Vagina (tissue), 2 donors: ENCODE measurements around the gene CASKIN1. TPM values are rescaled to one million over a fixed set of nuclear protein-coding genes. Genes with fewer than 3 reads are reported as not detected.

Source experiments
- DNase-seq, 2 donors: peaks; one replicate each; pipeline ENCODE4 v3.0.0-alpha.2; 2017; ENCODE audit errors: extremely low spot score in 2 of 2
- H3K27ac ChIP-seq: fragments of 200-600 bp; sonication (generic); one replicate; pipeline ENCODE4 v1.5.1; 2019
- H3K27me3 ChIP-seq: fragments of 200-600 bp; sonication (generic); one replicate; pipeline ENCODE4 v1.5.1; 2019
- H3K36me3 ChIP-seq, 2 donors: fragments of 200-600 bp; sonication (generic); one replicate each; pipeline ENCODE4 v1.5.1; 2017 to 2019
- H3K4me1 ChIP-seq: fragments of 200-600 bp; sonication (generic); one replicate; pipeline ENCODE4 v1.5.1; 2019
- H3K4me3 ChIP-seq, 2 donors: fragments of 200-600 bp; sonication (generic); 1 replicate in 1 of 2; 2 replicates in 1 of 2; pipeline ENCODE4 v1.5.1; 2016 to 2019
- H3K9me3 ChIP-seq: fragments of 200-600 bp; sonication (generic); one replicate; pipeline ENCODE4 v1.5.1; 2019
- CTCF ChIP-seq, 3 experiments: fragments of 450-650 bp in 2 of 3; fragments of 200-600 bp in 1 of 3; sonication (generic) in 1 of 3; IDR thresholded peaks; one replicate each; pipeline ENCODE4 v1.5.1; 2017 to 2019; ENCODE audit warnings: antibody characterized with exemption in 3 of 3, mild to moderate bottlenecking in 2 of 3, moderate library complexity in 2 of 3
- POLR2A ChIP-seq, 2 donors: fragments of 450-650 bp; IDR thresholded peaks; one replicate each; pipeline ENCODE4 v1.6.1; 2017; ENCODE audit warnings: antibody characterized with exemption in 2 of 2, mild to moderate bottlenecking in 2 of 2, moderate library complexity in 2 of 2
- POLR2AphosphoS5 ChIP-seq, 2 donors: sonication (generic); formaldehyde crosslinking; IDR thresholded peaks; one replicate each; pipeline ENCODE4 v1.9.0; 2017; ENCODE audit warnings: antibody characterized with exemption in 2 of 2, mild to moderate bottlenecking in 2 of 2, low read depth in 1 of 2; ENCODE audit not compliant: insufficient read depth in 1 of 2
- intact Hi-C: fragments of 100-400 bp; cut with DNase I; formaldehyde crosslinking; loops from one replicate; pipeline ENCODE4 v1.15.1; 2023
- total RNA-seq: library from RNA; depleted of rRNA; stranded (reverse); fragments of >200 nt; gene quantifications from one replicate; pipeline ENCODE4 v1.2.3, GENCODE V29; 2016

The CASKIN1 gene
- total RNA-seq, 1 donor from 2014 or later, result 0.25 TPM

- H3K4me1 ChIP-seq, result peaks cover 31% of the 10 kb centered on the region
- no peak for DNase-seq
- TF ChIP-seq POLR2AphosphoS5 (IDR thresholded peaks at IDR 0.05; ENCODE audit: insufficient read depth in 1 of 2, low read depth in 1 of 2), result no peak
- no peak for TF ChIP-seq CTCF (IDR thresholded peaks at IDR 0.05)
- TF ChIP-seq POLR2A (IDR thresholded peaks at IDR 0.05), result no peak
- peak within 1 kb of the TSS; percentile 61 to 76 for H3K4me3 ChIP-seq
- H3K9me3 ChIP-seq, result no peaks in the 10 kb centered on the region
- H3K27ac ChIP-seq, result peak within 1 kb of the TSS; percentile 84
- H3K27me3 ChIP-seq, result no peaks in the 10 kb centered on the region
- intact Hi-C loops, result no loop called here
- H3K36me3 ChIP-seq, result peaks cover 0 to 4% of the 10 kb centered on the region in 2 donors
These were observed 18.2 kb upstream of the CASKIN1 start, which contains the start of gene PGP for GRCh38 chr16:2214719-2214968. PGP (minus strand) TSS chr16:2214840; CDS start chr16:2214777, 63 bp downstream.

- intact Hi-C loops, result no loop called here
These were observed 17.7 kb upstream of the CASKIN1 start for GRCh38 chr16:2213817-2214718.

GRCh38 chr16:2212362-2213324 is 16.2 kb upstream of the CASKIN1 start:
- H3K27ac ChIP-seq, result no peak overlapping the region
- H3K4me1 ChIP-seq, result peaks cover 31% of the 10 kb centered on the region
- peaks cover 0 to 23% of the 10 kb centered on the region in 2 donors for H3K36me3 ChIP-seq
- no peaks in the 10 kb centered on the region for H3K9me3 ChIP-seq
- peak overlapping the region in 1 of 2 donors; percentile 61 for H3K4me3 ChIP-seq
- TF ChIP-seq POLR2A (IDR thresholded peaks at IDR 0.05) (no peak), POLR2AphosphoS5 (IDR thresholded peaks at IDR 0.05; ENCODE audit: insufficient read depth in 1 of 2, low read depth in 1 of 2) (no peak), CTCF (IDR thresholded peaks at IDR 0.05) (no peak)
- no peak for DNase-seq
- no peaks in the 10 kb centered on the region for H3K27me3 ChIP-seq
- intact Hi-C loops, result no loop called here

More at GRCh38 chr16:2213817-2214718, 17.7 kb upstream of the CASKIN1 start:
- Histone ChIP-seq H3K9me3 (no peaks in the 10 kb centered on the region), H3K4me3 (peak overlapping the region; percentile 61), H3K27me3 (no peaks in the 10 kb centered on the region), H3K36me3 (peaks cover 0 to 10% of the 10 kb centered on the region in 2 donors), H3K4me1 (peaks cover 31% of the 10 kb centered on the region), H3K27ac (peak overlapping the region; percentile 21)
- no peak for TF ChIP-seq POLR2AphosphoS5 (IDR thresholded peaks at IDR 0.05; ENCODE audit: insufficient read depth in 1 of 2, low read depth in 1 of 2)
- no peak for TF ChIP-seq CTCF (IDR thresholded peaks at IDR 0.05)
- TF ChIP-seq POLR2A (IDR thresholded peaks at IDR 0.05), result no peak
- DNase-seq, result no peak

- H3K9me3 ChIP-seq, result no peaks in the 10 kb centered on the region
- intact Hi-C loops, result no loop called here
- peaks cover 0 to 23% of the 10 kb centered on the region in 2 donors for H3K36me3 ChIP-seq
- H3K27ac ChIP-seq, result no peak overlapping the region
- H3K4me3 ChIP-seq, result no peak overlapping the region
- H3K4me1 ChIP-seq, result peaks cover 33% of the 10 kb centered on the region
- no peaks in the 10 kb centered on the region for H3K27me3 ChIP-seq
- TF ChIP-seq POLR2A (IDR thresholded peaks at IDR 0.05) (no peak), POLR2AphosphoS5 (IDR thresholded peaks at IDR 0.05; ENCODE audit: insufficient read depth in 1 of 2, low read depth in 1 of 2) (no peak), CTCF (IDR thresholded peaks at IDR 0.05) (no peak)
- DNase-seq, result no peak
These were observed 15.5 kb upstream of the CASKIN1 start for GRCh38 chr16:2211923-2212347.
